ENCODE measurements around the gene CTTN. TPM values are rescaled to one million over a fixed set of nuclear protein-coding genes. Genes with fewer than 3 reads are reported as not detected.

The CTTN gene
- total and polyA plus RNA-seq, 3 donors from 2014 or later, result 136 to 377 (median 354) TPM

GRCh38 chr11:70433966-70434812 lies 35.9 kb downstream of the CTTN start:
- 84 to 85% methylated on average over 28 to 36 of the region's 36 CpGs for WGBS, 2 donors

GRCh38 chr11:70434813-70435278 lies 36.5 kb downstream of the CTTN start:
- intact Hi-C loops (cut with DNase I; ENCODE audit: low total_unique reads), result no loop called here
- H3K27me3 ChIP-seq, result no peaks in the 10 kb centered on the region
- DNase-seq, result no peak
- no peak overlapping the region for H3K4me3 ChIP-seq
- WGBS, 2 donors, result 82 to 88% methylated on average over 13 to 17 of the region's 17 CpGs
- H3K9me3 ChIP-seq, result no peaks in the 10 kb centered on the region
- TF ChIP-seq POLR2A (IDR thresholded peaks at IDR 0.05), result no peak
- H3K4me1 ChIP-seq, result no peaks in the 10 kb centered on the region
- H3K27ac ChIP-seq, result no peak overlapping the region
- H3K36me3 ChIP-seq (ENCODE audit: low read depth, missing control alignments), result no peaks in the 10 kb centered on the region

More at GRCh38 chr11:70433966-70434812, 35.9 kb downstream of the CTTN start:
- Histone ChIP-seq H3K27me3 (no peaks in the 10 kb centered on the region), H3K4me3 (no peak overlapping the region), H3K9me3 (no peaks in the 10 kb centered on the region), H3K27ac (no peak overlapping the region), H3K4me1 (no peaks in the 10 kb centered on the region), H3K36me3 (ENCODE audit: low read depth, missing control alignments) (no peaks in the 10 kb centered on the region)
- no peak for DNase-seq
- intact Hi-C loops (cut with DNase I; ENCODE audit: low total_unique reads), result no loop called here
- no peak for TF ChIP-seq CTCF (IDR thresholded peaks at IDR 0.05)
- TF ChIP-seq POLR2A (IDR thresholded peaks at IDR 0.05), result no peak

- H3K9me3 ChIP-seq, result no peaks in the 10 kb centered on the region
- intact Hi-C loops (cut with DNase I; ENCODE audit: low total_unique reads), result no loop called here
- 93 to 98% methylated on average over 13 of the region's 13 CpGs for WGBS, 2 donors
- TF ChIP-seq POLR2A (IDR thresholded peaks at IDR 0.05) (no peak), CTCF (IDR thresholded peaks at IDR 0.05) (no peak)
- no peaks in the 10 kb centered on the region for H3K36me3 ChIP-seq (ENCODE audit: low read depth, missing control alignments)
- H3K27me3 ChIP-seq, result no peaks in the 10 kb centered on the region
- DNase-seq, result no peak
- no peaks in the 10 kb centered on the region for H3K4me1 ChIP-seq
- no peak overlapping the region for H3K4me3 ChIP-seq
- H3K27ac ChIP-seq, result no peak overlapping the region
These were observed 37.0 kb downstream of the CTTN start for GRCh38 chr11:70435361-70435760.

- no peak overlapping the region for H3K27ac ChIP-seq
- DNase-seq, result no peak
- H3K9me3 ChIP-seq, result no peaks in the 10 kb centered on the region
- TF ChIP-seq POLR2A (IDR thresholded peaks at IDR 0.05) (no peak), CTCF (IDR thresholded peaks at IDR 0.05) (no peak)
- H3K27me3 ChIP-seq, result no peaks in the 10 kb centered on the region
- WGBS, 2 donors, result 81 to 82% methylated on average over 24 of the region's 24 CpGs
- intact Hi-C loops (cut with DNase I; ENCODE audit: low total_unique reads), result no loop called here
- no peak overlapping the region for H3K4me3 ChIP-seq
- H3K36me3 ChIP-seq (ENCODE audit: low read depth, missing control alignments), result no peaks in the 10 kb centered on the region
- no peaks in the 10 kb centered on the region for H3K4me1 ChIP-seq
These were observed 37.6 kb downstream of the CTTN start for GRCh38 chr11:70435765-70436500.

GRCh38 chr11:70436501-70436860 lies 38.2 kb downstream of the CTTN start:
- WGBS, 2 donors, result 65 to 70% methylated on average over 15 of the region's 15 CpGs
- Histone ChIP-seq H3K27ac (no peak overlapping the region), H3K27me3 (no peaks in the 10 kb centered on the region), H3K4me3 (no peak overlapping the region), H3K36me3 (ENCODE audit: low read depth, missing control alignments) (no peaks in the 10 kb centered on the region), H3K4me1 (no peaks in the 10 kb centered on the region), H3K9me3 (no peaks in the 10 kb centered on the region)
- no peak for DNase-seq
- no peak for TF ChIP-seq CTCF (IDR thresholded peaks at IDR 0.05)
- no peak for TF ChIP-seq POLR2A (IDR thresholded peaks at IDR 0.05)
- intact Hi-C loops (cut with DNase I; ENCODE audit: low total_unique reads), result no loop called here

Data from testis (tissue), 3 donors.